ENCODE results near the gene DLG2.

Gene DLG2

DNA sequence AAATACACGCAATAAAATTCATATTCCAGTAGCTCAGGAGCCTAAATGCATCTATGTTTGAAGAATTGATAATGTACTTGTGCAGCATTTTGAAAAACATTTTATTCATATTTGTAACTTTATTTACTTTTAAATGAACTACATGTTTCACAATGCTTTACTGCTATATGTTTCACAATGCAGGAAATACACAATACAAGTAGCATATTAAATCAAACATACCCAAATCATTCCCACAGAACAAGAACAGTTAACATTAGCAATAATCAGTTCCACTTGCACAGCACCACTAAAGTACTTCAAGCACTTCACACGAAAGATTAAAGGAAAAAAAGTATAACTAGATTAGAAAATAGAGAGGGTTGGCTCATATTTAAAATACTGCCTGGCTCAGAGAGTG, 1997.4 kb downstream of the DLG2 start:
- H3K4me3 ChIP-seq (replicated peaks; ENCODE audit: low read depth, low read length), result no peak overlapping the region
- no peak for DNase-seq (ENCODE audit: low read depth)
- TF ChIP-seq, protein P1, sequence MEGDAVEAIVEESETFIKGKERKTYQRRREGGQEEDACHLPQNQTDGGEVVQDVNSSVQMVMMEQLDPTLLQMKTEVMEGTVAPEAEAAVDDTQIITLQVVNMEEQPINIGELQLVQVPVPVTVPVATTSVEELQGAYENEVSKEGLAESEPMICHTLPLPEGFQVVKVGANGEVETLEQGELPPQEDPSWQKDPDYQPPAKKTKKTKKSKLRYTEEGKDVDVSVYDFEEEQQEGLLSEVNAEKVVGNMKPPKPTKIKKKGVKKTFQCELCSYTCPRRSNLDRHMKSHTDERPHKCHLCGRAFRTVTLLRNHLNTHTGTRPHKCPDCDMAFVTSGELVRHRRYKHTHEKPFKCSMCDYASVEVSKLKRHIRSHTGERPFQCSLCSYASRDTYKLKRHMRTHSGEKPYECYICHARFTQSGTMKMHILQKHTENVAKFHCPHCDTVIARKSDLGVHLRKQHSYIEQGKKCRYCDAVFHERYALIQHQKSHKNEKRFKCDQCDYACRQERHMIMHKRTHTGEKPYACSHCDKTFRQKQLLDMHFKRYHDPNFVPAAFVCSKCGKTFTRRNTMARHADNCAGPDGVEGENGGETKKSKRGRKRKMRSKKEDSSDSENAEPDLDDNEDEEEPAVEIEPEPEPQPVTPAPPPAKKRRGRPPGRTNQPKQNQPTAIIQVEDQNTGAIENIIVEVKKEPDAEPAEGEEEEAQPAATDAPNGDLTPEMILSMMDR (IDR thresholded peaks at IDR 0.05; ENCODE audit: low read length, missing control alignments), result no peak

DNA sequence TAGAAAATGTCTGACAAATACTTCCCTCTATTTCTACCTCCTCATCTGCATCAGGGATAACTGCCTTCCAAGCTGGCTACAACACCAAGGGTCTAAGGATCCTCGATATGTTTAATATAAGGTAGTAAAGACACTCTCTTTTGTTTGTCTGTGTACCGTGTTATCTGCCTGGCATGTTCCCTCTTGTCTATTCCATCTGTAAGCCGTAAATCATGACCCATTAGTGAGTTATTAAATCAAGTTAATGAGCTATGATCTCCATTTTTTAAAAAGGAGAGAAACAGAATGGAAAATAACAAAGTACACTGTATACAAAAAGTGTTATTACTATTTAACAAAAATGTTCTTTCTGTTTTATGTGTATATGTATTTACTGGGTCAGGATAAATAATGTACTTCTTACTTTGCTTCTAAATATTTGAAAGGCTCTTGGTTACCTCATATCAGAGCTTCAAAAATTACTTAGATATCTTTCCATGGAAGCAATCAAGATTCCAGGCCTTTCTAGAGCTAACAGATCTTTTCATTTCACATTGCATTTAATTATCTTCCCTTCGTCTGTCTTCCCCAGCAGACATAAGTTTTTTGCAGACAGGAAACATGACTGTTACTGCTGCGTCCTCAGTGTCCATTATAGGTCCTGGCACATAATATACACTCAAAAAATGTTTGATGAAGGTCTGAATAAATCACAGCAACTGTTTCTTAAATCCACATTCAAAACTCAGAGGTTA, 1998.4 kb downstream of the DLG2 start:
- H3K4me3 ChIP-seq (replicated peaks; ENCODE audit: low read depth, low read length), result no peak overlapping the region
- DNase-seq (ENCODE audit: low read depth), result no peak
- TF ChIP-seq, protein P1 (IDR thresholded peaks at IDR 0.05; ENCODE audit: low read length, missing control alignments), result no peak

DNA sequence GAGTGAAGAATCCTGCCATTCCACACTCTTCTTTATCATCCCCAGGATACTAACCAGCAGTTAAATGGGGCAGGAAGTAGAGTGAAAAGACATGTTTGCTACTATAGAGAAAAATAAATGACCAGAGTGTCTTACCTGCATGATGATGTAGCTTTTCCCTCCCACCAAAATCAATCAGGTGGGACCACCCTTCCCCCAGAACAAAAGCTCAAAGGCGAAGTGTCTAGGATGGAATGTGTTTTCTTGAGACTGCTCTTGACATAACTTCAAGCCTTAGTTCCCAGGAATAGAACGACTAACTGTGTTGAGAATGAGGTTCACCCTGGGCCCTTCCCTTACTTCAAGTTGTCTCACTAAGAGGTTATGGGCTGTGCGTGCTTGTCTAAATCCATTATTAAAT, 2001.8 kb downstream of the DLG2 start:
- no peak overlapping the region for H3K4me3 ChIP-seq (replicated peaks; ENCODE audit: low read depth, low read length)
- TF ChIP-seq, protein P1 (IDR thresholded peaks at IDR 0.05; ENCODE audit: low read length, missing control alignments), result no peak
- DNase-seq (ENCODE audit: low read depth), result no peak

DNA sequence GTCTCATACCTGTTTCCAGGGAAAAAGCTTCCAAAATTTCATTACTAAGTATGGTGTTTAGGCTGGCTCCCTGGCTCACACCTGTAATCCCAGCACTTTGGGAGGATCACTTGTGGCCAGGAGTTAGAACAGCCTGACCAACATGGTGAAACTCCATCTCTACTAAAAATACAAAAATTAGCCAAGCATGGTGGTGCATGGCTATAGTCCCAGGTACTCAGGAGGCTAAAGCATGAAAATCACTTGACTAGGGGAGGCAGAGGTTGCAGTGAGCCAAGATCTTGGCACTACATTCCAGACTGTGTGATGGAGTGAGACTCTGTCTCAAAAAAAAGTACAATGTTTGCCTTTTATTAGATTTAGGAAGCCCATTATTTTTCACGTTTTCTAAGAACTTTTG, 2009.5 kb downstream of the DLG2 start:
- TF ChIP-seq, protein P1 (IDR thresholded peaks at IDR 0.05; ENCODE audit: low read length, missing control alignments), result no peak
- DNase-seq (ENCODE audit: low read depth), result no peak
- no peak overlapping the region for H3K4me3 ChIP-seq (replicated peaks; ENCODE audit: low read depth, low read length)

DNA sequence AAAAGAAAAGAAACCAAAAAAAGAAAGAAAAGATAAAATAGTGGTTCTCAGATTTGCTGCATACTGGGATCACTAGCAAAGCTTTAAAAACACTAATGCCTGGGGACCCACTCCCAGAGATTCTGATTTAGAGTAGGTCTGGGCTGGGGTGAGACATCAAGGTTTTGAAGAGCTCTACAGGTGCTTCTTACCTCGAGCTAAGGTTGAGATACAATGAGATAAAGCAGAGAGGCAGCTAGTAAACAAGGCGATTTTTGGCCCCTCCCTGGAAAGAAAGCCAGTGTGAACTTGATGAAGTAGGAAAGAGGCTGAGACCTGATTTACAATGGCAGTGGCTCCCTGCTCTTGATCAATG, 2013.4 kb downstream of the DLG2 start:
- no peak overlapping the region for H3K4me3 ChIP-seq (replicated peaks; ENCODE audit: low read depth, low read length)
- DNase-seq (ENCODE audit: low read depth), result no peak
- TF ChIP-seq, protein P1 (IDR thresholded peaks at IDR 0.05; ENCODE audit: low read length, missing control alignments), result no peak

DNA sequence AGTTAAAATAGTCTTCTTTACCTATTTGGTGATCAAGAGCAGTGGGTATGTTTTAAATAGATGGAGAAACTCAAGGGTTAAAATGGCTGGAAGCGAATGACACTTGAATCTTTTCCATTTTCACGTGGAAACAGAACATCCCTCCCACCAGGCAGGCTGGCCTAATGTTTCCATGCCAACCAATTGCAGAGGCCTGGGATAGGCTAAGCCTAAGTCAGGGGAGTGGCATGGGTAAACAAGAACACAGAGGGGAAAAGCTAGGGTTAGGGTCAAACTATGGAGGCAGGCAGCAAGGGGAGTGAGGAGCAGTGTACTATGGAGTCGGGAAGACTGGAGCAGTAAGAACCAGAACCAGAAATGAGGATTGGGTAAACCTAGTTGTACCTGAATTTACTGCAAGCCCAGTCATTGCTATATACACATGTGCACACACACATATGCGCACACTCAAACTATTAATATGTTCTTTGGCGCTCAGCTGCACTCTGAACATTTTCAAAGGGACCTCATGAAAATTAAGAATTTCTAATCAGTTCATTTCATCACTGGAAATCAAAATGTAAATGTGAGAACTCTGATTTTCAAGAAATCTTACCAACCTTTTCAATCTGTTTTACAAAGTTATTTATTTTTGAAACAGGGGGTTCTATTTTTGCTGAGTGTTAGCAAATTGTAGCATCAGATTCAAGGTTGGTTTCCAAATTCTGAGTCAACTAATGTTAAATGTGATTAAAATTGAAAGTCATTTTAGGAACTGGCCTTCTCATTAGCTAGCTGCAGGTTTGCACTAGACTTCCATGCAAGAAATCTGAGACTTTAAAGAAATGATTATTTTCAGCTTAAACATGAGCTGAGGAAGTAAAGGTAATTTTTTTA, 2014.0 kb downstream of the DLG2 start:
- H3K4me3 ChIP-seq (replicated peaks; ENCODE audit: low read depth, low read length), result no peak overlapping the region
- DNase-seq (ENCODE audit: low read depth), result no peak
- TF ChIP-seq, protein P1 (IDR thresholded peaks at IDR 0.05; ENCODE audit: low read length, missing control alignments), result no peak
